ENCODE results near the gene ADAP2.
A peak's percentile ranks its signal among the peaks of the same experiment; 100 is the strongest.

The ADAP2 gene

DNA sequence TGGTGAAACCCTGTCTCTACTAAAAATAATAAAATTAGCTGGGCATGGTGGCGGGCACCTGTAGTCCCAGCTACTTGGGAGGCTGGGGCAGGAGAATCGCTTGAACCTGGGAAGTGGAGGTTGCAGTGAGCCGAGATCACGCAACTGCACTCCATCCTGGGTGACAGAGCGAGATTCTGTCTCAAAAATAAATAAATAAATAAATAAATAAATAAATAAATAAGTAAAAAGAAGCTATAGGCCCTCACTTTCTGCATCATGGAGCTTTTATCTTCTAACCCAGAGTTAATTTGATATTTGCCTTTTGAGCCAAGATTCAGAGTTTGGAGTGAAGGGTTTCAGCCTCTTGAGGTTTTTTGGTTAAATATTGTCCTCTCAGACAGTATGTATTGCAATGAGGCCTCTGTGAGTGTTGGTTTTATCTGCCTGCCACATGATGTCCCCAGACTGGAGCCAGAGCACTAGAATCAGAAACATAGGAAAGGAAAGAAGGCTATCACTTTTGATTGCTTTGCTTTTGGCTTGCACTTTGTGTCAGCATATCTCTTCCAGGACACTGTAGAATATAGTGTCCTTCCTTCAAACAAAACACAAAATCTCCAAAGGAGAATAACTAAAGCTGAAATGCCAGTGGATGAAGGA, 81.6 kb downstream of the ADAP2 start:
- no peak overlapping the region for H3K4me3 ChIP-seq (ENCODE audit: low read length)
- no peak for TF ChIP-seq ZNF274 (IDR thresholded peaks at IDR 0.05; ENCODE audit: low read depth, low read length)

DNA sequence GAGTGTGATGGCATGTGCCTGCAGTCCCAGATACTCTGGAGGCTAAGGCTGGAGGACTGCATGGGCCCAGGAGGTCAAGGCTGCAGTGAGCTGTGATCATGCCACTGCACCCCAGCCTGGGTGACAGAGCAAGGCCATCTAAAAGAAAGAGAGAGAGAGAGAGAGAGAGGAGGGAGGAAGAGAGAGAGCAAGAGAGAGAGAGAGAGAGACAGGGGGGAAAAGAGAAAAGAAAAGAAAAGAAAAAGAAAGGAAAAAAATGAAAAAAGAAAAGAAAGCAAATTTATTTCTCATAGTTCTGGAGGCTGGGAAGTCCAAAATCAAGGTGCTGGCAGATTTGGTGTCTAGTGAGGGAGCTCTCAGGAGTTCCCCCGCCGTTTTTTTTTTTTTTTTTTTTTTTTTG, 82.4 kb downstream of the ADAP2 start:
- no peak for TF ChIP-seq ZNF274 (IDR thresholded peaks at IDR 0.05; ENCODE audit: low read depth, low read length)

DNA sequence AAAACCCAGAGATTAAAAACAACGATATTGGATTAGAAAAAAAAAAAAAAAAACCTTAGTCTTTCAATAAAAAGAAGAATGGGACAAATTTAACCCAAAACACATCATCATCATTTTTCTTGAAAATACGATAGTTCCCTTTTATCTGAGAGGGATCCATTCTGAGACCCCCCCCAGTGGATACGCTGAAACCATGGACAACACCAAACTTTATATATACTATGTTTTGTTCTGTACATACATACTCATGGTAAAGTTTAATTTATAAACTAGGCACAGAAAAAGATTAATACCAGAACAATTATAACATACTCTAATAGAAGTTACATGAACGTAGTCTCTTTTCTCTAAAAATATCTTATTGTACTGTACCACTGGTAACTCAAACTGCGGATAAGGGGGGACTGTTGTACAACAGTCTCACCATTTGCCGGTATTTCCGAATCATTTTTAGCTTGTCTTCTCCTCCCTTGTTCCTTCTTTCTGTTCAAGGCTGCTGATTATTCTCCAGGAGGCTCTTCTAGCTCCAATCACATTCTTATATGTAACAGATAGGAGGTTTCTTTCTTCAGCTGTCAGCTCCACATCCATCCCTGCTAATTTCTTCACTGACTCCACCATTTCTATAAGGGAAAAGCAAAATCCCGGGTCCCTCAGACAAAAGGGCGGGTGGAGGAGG, 86.1 kb downstream of the ADAP2 start:
- no peak for TF ChIP-seq ZNF274 (IDR thresholded peaks at IDR 0.05; ENCODE audit: low read depth, low read length)
- peak overlapping the region; percentile 51 for H3K4me3 ChIP-seq (ENCODE audit: low read length)

More for the DNA sequence above, 82.4 kb downstream of the ADAP2 start:
- no peak overlapping the region for H3K4me3 ChIP-seq (ENCODE audit: low read length)

DNA sequence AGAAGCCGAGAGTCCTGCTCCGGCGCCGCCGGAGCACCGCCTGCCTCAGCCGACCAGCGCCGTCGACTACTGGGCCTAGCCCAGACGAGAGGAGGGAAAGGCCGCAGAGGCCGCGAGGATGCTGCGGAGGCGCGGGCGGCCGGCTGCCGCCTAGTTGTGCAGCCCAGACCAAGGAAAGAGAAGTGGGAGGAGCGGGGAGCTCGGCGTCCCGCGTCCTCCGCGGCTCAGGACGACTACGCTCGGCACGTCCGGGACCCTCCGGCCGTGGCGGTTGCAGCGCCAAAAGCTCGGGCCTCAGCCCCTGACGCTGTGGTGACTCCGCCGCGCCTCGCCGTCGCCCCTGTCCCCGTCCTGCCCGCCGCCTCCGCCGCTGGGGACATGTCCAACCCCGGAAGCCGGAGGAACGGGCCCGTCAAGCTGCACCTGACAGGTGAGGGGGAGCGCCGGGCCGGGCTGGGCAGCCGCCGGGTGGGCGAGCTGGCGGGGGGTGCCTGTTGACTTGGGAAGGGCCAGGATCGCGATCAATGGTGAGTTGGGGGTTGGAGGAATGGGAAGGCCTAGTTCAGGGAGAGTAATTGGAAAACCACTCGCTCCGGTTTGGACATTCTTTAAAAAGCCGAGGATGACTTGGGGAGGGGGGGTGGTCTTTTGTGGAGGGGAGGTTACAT, 86.8 kb downstream of the ADAP2 start:
- TF ChIP-seq ZNF274 (IDR thresholded peaks at IDR 0.05; ENCODE audit: low read depth, low read length): no peak
- peak overlapping the region; percentile 51 for H3K4me3 ChIP-seq (ENCODE audit: low read length)
